ENCODE measurements around the gene KLRK1. TPM values are rescaled to one million over a fixed set of nuclear protein-coding genes. Genes with fewer than 3 reads are reported as not detected.
"Not testable (repeated sequence)": the region's sequence is repeated elsewhere in the genome, so short reads cannot be mapped to it uniquely, and the experiment has no call there.

The KLRK1 gene
- total RNA-seq = 1 to 10 TPM in 1 of 2 donors, under 1 TPM in 1; 0.59 to 2.8 TPM

GRCh38 chr12:10389904-10390303 is at the start of gene KLRK1:
KLRK1 (minus strand) TSS chr12:10390041; CDS start chr12:10388810, 1,231 bp downstream.
- H3K27me3 ChIP-seq (replicated peaks; ENCODE audit: insufficient read depth) = no peaks in the 10 kb centered on the region
- no peak for TF ChIP-seq POLR2A (IDR thresholded peaks at IDR 0.05)
- no peak for TF ChIP-seq CTCF (IDR thresholded peaks at IDR 0.05)
- TF ChIP-seq POLR2AphosphoS5 (IDR thresholded peaks at IDR 0.05) = no peak
- intact Hi-C loops (cut with DNase I) = no loop called here
- no peak within 1 kb of the TSS for H3K27ac ChIP-seq
- no peaks in the 10 kb centered on the region for H3K9me3 ChIP-seq
- DNase-seq (ENCODE audit: low spot score) = no peak
- no peak within 1 kb of the TSS for H3K4me3 ChIP-seq
- no peaks in the 10 kb centered on the region for H3K4me1 ChIP-seq (replicated peaks)
- H3K36me3 ChIP-seq = no peaks in the 10 kb centered on the region
- WGBS = 89% methylated on average over 1 of the region's 1 CpG

GRCh38 chr12:10437601-10438000 is 47.8 kb upstream of the KLRK1 start:
- H3K4me3 ChIP-seq; H3K36me3 ChIP-seq; H3K9me3 ChIP-seq; H3K4me1 ChIP-seq (replicated peaks); intact Hi-C loops (cut with DNase I); H3K27me3 ChIP-seq (replicated peaks; ENCODE audit: insufficient read depth); H3K27ac ChIP-seq; DNase-seq (ENCODE audit: low spot score): not testable (repeated sequence)
- WGBS = 36% methylated on average over 2 of the region's 2 CpGs

- WGBS = 12% methylated on average over 3 of the region's 3 CpGs
- H3K36me3 ChIP-seq; H3K27me3 ChIP-seq (replicated peaks; ENCODE audit: insufficient read depth); H3K27ac ChIP-seq; intact Hi-C loops (cut with DNase I); H3K9me3 ChIP-seq; H3K4me1 ChIP-seq (replicated peaks); H3K4me3 ChIP-seq: not testable (repeated sequence)
- peak; percentile 43 for DNase-seq (ENCODE audit: low spot score)
These were observed 46.0 kb upstream of the KLRK1 start, which contains the start of gene KLRC2 for GRCh38 chr12:10435816-10436215. KLRC2 (minus strand) TSS chr12:10436010; CDS start chr12:10435986, 24 bp downstream.

- intact Hi-C loops (cut with DNase I); H3K4me1 ChIP-seq (replicated peaks); H3K9me3 ChIP-seq; DNase-seq (ENCODE audit: low spot score); H3K4me3 ChIP-seq; H3K27me3 ChIP-seq (replicated peaks; ENCODE audit: insufficient read depth); H3K27ac ChIP-seq; H3K36me3 ChIP-seq: not testable (repeated sequence)
- WGBS = 82% methylated on average over 4 of the region's 4 CpGs
These were observed 40.8 kb upstream of the KLRK1 start for GRCh38 chr12:10430623-10431022.

GRCh38 chr12:10425938-10426337 is 36.1 kb upstream of the KLRK1 start:
- H3K4me1 ChIP-seq (replicated peaks); DNase-seq (ENCODE audit: low spot score); H3K4me3 ChIP-seq; H3K36me3 ChIP-seq; H3K27me3 ChIP-seq (replicated peaks; ENCODE audit: insufficient read depth); H3K9me3 ChIP-seq; H3K27ac ChIP-seq; intact Hi-C loops (cut with DNase I): not testable (repeated sequence)
- WGBS = 90% methylated on average over 7 of the region's 8 CpGs

GRCh38 chr12:10424260-10424899 is 34.5 kb upstream of the KLRK1 start:
- intact Hi-C loops (cut with DNase I); H3K27ac ChIP-seq; H3K4me3 ChIP-seq; H3K4me1 ChIP-seq (replicated peaks); H3K9me3 ChIP-seq; DNase-seq (ENCODE audit: low spot score); H3K27me3 ChIP-seq (replicated peaks; ENCODE audit: insufficient read depth); H3K36me3 ChIP-seq: not testable (repeated sequence)
- no CpG with 5 or more reads among the region's 1 CpG for WGBS

- H3K27ac ChIP-seq; intact Hi-C loops (cut with DNase I); H3K4me3 ChIP-seq; DNase-seq (ENCODE audit: low spot score); H3K4me1 ChIP-seq (replicated peaks); H3K36me3 ChIP-seq; H3K9me3 ChIP-seq; H3K27me3 ChIP-seq (replicated peaks; ENCODE audit: insufficient read depth): not testable (repeated sequence)
- WGBS = no CpG with 5 or more reads among the region's 3 CpGs
These were observed 32.3 kb upstream of the KLRK1 start for GRCh38 chr12:10422159-10422558.

- intact Hi-C loops (cut with DNase I); DNase-seq (ENCODE audit: low spot score); H3K4me1 ChIP-seq (replicated peaks); H3K27ac ChIP-seq; H3K27me3 ChIP-seq (replicated peaks; ENCODE audit: insufficient read depth); H3K4me3 ChIP-seq; H3K36me3 ChIP-seq; H3K9me3 ChIP-seq: not testable (repeated sequence)
- 16% methylated on average over 1 of the region's 1 CpG for WGBS
These were observed 30.5 kb upstream of the KLRK1 start, which contains the start of gene KLRC3 for GRCh38 chr12:10420334-10420733. KLRC3 (minus strand) TSS chr12:10420595; CDS start chr12:10420550, 45 bp downstream.

Data from prostate gland (tissue), 2 donors.